Endothelial cell (in vitro differentiated cells): ENCODE measurements around the gene NR1H4. TPM values are rescaled to one million over a fixed set of nuclear protein-coding genes. Genes with fewer than 3 reads are reported as not detected.
A peak's percentile ranks its signal among the peaks of the same experiment; 100 is the strongest.
"Not testable (repeated sequence)": the region's sequence is repeated elsewhere in the genome, so short reads cannot be mapped to it uniquely, and the experiment has no call there.

Source experiments
- DNase-seq: peaks from one replicate; pipeline ENCODE4 v3.0.0; 2021; ENCODE audit warnings: low spot score
- H3K27ac Mint-ChIP-seq: one replicate; pipeline ENCODE4 v1.8.0; 2021; ENCODE audit warnings: mixed read lengths, inconsistent platforms; ENCODE audit not compliant: unreplicated experiment
- H3K27me3 Mint-ChIP-seq: one replicate; pipeline ENCODE4 v1.8.0; 2021; ENCODE audit warnings: mild to moderate bottlenecking, moderate library complexity, mixed read lengths, inconsistent platforms; ENCODE audit not compliant: unreplicated experiment
- H3K36me3 Mint-ChIP-seq: one replicate; pipeline ENCODE4 v1.8.0; 2021; ENCODE audit warnings: mild to moderate bottlenecking, low read depth, mixed read lengths, inconsistent platforms; ENCODE audit not compliant: unreplicated experiment
- H3K4me1 Mint-ChIP-seq: one replicate; pipeline ENCODE4 v1.8.0; 2021; ENCODE audit warnings: mild to moderate bottlenecking, mixed read lengths, inconsistent platforms; ENCODE audit not compliant: unreplicated experiment
- H3K4me3 Mint-ChIP-seq: one replicate; pipeline ENCODE4 v1.8.0; 2021; ENCODE audit warnings: mild to moderate bottlenecking, mixed read lengths, inconsistent platforms; ENCODE audit not compliant: unreplicated experiment
- H3K9me3 Mint-ChIP-seq: one replicate; pipeline ENCODE4 v1.8.0; 2021; ENCODE audit warnings: mixed read lengths, inconsistent platforms; ENCODE audit not compliant: unreplicated experiment
- CTCF ChIP-seq: fragments of 200-600 bp; sonication (generic); IDR thresholded peaks from one replicate; pipeline ENCODE4 v1.5.0; 2021; ENCODE audit warnings: antibody characterized with exemption; ENCODE audit not compliant: unreplicated experiment
- total RNA-seq: library from RNA; stranded (reverse); fragmentation: NEBNext Ultra II Directional; extraction: Animal tissue kit (Norgen Biotek cat#: 25700); gene quantifications from one replicate; pipeline ENCODE4 v1.2.1, GENCODE V29; 2021; ENCODE audit not compliant: unreplicated experiment

NR1H4 gene
- total RNA-seq, 1 donor from 2014 or later: not detected

GRCh38 chr12:100553936-100554335, 80.3 kb downstream of the NR1H4 start:
- TF ChIP-seq CTCF: no peak
- Mint-ChIP-seq H3K4me1 (peaks cover 12% of the 10 kb centered on the region), H3K4me3 (no peak overlapping the region), H3K27me3 (no peaks in the 10 kb centered on the region), H3K27ac (peak overlapping the region; percentile 58), H3K36me3 (no peaks in the 10 kb centered on the region), H3K9me3 (no peaks in the 10 kb centered on the region)
- no peak for DNase-seq

- Mint-ChIP-seq H3K4me1 (peaks cover 12% of the 10 kb centered on the region), H3K36me3 (no peaks in the 10 kb centered on the region), H3K9me3 (no peaks in the 10 kb centered on the region), H3K27ac (peak overlapping the region; percentile 92), H3K4me3 (no peak overlapping the region), H3K27me3 (no peaks in the 10 kb centered on the region)
- TF ChIP-seq CTCF: peak; percentile 96
- peak; percentile 72 for DNase-seq
Observed at GRCh38 chr12:100554608-100555077, 81.0 kb downstream of the NR1H4 start.

- no peaks in the 10 kb centered on the region for H3K9me3 Mint-ChIP-seq
- no peak for TF ChIP-seq CTCF
- H3K27ac Mint-ChIP-seq: peak overlapping the region; percentile 48
- no peak overlapping the region for H3K4me3 Mint-ChIP-seq
- H3K4me1 Mint-ChIP-seq: peaks cover 12% of the 10 kb centered on the region
- peaks cover 4% of the 10 kb centered on the region for H3K36me3 Mint-ChIP-seq
- H3K27me3 Mint-ChIP-seq: no peaks in the 10 kb centered on the region
- DNase-seq: no peak
Observed at GRCh38 chr12:100555722-100556121, 82.1 kb downstream of the NR1H4 start.

GRCh38 chr12:100557357-100557756, 83.7 kb downstream of the NR1H4 start:
- Mint-ChIP-seq H3K27ac (no peak overlapping the region), H3K4me1 (peaks cover 12% of the 10 kb centered on the region), H3K36me3 (peaks cover 4% of the 10 kb centered on the region), H3K9me3 (no peaks in the 10 kb centered on the region), H3K4me3 (no peak overlapping the region), H3K27me3 (no peaks in the 10 kb centered on the region)
- DNase-seq: no peak
- TF ChIP-seq CTCF: no peak

- not testable (repeated sequence) for H3K9me3 Mint-ChIP-seq, DNase-seq, H3K27ac Mint-ChIP-seq, H3K4me3 Mint-ChIP-seq, H3K36me3 Mint-ChIP-seq, H3K27me3 Mint-ChIP-seq
- peaks cover 18% of the 10 kb centered on the region for H3K4me1 Mint-ChIP-seq
Observed at GRCh38 chr12:100559261-100559660, 85.6 kb downstream of the NR1H4 start.
